ENCODE data around the gene CYTH3. TPM values are rescaled to one million over a fixed set of nuclear protein-coding genes. Genes with fewer than 3 reads are reported as not detected.

The CYTH3 gene
- total RNA-seq, 1 experiment from 2014 or later: 14.0 TPM

DNA sequence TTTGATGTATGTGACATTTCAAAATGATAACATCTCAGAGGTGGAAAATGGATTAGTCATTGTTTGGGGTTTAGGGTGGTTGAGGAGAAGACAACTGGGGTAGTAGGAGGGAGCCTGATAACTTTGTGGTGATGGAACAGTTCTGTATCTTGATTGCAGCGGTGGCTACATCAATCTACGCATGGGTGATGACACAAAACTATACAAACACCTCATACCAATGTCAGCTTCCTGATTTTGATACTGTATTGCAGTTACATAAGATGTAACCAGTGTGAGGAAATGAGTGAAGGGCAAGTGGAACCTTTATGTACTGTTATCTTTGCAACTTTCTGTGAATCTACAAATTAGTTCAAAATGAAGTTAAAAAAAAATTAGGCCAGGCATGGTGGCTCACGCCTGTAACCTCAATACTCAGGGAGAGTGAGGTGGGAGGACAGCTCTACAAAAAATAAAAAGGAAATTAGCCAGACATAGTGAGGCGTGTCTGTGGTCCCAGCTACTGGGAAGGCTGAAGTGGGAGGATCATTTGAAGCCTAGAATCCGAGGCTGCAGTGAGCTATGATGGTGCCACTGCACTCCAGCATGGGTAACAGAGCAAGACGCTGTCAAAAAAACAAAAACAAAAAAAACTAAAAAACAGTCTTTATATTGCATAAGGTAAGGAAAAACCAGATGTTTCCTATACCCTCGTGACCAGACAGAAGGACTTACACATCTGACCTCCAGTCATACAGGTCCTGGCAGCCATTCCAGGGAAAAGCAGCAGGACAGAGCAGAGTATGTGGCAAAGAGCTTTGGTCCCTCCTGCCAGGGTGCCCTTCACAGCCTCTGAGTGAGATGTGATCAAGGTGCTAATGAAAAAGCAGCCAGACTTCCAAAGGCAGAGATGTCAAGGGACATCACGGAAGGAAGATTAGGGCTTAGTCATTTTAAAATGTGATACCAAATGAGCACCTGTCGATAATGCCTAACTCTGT is 50.8 kb downstream of the CYTH3 start:
- no peaks in the 10 kb centered on the region for H3K36me3 ChIP-seq (replicated peaks; ENCODE audit: control insufficient read depth, insufficient read depth, low read length)
- DNase-seq: no peak
- H3K4me3 ChIP-seq (ENCODE audit: insufficient read depth, low read depth, low read length): no peak overlapping the region

DNA sequence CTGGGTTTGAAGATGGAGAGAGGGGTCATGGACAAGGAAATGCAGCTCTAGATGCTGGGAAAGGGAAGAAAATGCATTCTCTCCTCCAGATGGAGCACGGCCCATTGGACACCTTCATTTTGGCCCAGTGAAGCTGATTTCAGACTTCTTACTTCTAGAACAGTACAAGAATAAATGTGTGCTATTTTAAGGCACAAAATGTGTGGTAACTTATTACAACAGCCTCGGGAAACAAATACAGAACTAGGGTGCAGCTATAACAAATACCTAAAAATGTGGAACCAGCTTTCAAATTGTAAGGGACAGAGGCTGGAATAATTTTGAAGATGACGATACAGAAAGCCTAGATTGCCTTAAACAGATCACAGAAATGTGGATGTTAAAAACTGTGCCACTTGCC is 54.1 kb downstream of the CYTH3 start:
- Histone ChIP-seq H3K4me3 (ENCODE audit: insufficient read depth, low read depth, low read length) (no peak overlapping the region), H3K27me3 (ENCODE audit: control insufficient read depth, insufficient read depth, low read length) (no peaks in the 10 kb centered on the region), H3K36me3 (replicated peaks; ENCODE audit: control insufficient read depth, insufficient read depth, low read length) (no peaks in the 10 kb centered on the region)
- no peak for DNase-seq

More for the DNA sequence above, 50.8 kb downstream of the CYTH3 start:
- no peaks in the 10 kb centered on the region for H3K27me3 ChIP-seq (ENCODE audit: control insufficient read depth, insufficient read depth, low read length)

DNA sequence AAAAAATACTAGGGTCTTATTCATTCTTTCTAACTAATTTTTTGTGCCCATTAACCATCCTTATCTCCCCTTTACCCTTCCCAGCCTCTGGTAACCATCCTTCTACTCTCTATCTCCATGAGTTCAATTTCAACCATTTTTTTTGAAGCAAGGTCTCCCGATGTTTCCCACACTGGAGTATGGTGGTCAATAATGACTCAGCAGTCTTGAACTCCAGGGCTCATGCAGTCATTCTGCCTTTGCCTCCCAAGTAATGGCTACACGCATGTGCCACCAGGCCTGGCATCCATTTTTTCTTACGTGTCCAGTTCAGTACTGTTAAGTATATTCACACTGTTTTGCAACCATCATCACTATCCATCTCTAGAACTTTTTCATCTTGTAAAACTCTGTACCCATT is 60.4 kb downstream of the CYTH3 start:
- H3K4me3 ChIP-seq (ENCODE audit: insufficient read depth, low read depth, low read length): no peak overlapping the region

DNA sequence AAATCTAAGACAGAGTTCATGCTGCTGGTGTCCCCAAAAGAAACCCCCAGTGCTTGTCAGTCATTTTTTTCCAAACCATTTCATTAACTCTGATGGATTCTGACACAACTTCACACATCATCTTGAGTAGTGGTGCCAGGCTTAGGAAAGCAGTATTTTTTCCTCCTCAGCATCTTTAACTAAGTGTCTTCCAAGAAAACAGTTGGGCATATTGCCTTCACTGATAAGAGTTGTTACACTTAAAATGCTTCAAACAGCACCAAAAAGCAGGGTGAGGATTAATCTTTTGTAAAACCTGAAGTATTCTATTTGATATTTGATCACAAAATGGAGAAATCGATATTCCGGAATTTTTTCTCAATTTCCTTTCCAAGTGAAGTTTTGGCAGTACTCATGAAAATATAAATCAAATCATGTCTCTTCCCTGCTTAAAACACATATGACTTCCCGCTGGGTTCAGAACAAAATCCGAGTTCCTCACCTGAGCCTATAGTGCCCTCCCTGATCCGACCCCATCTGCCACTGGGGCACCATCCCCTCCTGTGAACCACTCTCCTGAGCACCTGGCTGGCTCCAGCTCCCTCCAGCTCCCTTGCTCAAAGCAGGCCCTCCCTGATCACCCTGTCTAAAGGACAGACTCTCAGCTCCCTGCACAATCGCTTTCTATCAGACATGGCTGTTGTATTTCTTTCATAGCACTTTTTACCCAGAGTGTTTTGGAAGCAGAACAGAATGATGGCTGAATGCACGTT is 61.6 kb downstream of the CYTH3 start:
- peak; percentile 40 for DNase-seq
- Histone ChIP-seq H3K27me3 (ENCODE audit: control insufficient read depth, insufficient read depth, low read length) (no peaks in the 10 kb centered on the region), H3K4me3 (ENCODE audit: insufficient read depth, low read depth, low read length) (no peak overlapping the region), H3K36me3 (replicated peaks; ENCODE audit: control insufficient read depth, insufficient read depth, low read length) (no peaks in the 10 kb centered on the region)

More for the DNA sequence above, 60.4 kb downstream of the CYTH3 start:
- H3K27me3 ChIP-seq (ENCODE audit: control insufficient read depth, insufficient read depth, low read length): no peaks in the 10 kb centered on the region
- peak; percentile 7 for DNase-seq
- H3K36me3 ChIP-seq (replicated peaks; ENCODE audit: control insufficient read depth, insufficient read depth, low read length): no peaks in the 10 kb centered on the region

DNA sequence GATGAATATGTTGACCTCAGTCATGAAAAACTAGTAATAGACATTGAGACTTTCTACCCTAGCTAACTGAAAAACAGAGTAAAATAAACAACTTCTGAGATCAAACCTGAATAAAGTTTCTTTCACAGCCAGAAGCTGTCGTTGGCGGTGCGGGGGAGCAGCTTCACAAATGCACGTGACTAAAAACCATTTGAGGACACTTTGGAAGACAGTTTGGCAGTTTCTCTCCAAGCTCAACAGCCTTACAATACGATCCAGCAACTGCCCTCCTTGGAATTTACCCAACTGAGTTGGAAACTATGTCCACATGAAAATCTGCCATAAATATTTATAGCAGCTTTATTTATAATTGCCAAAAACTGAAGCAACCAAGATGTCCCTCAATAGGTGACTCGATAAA is 63.1 kb downstream of the CYTH3 start:
- Histone ChIP-seq H3K4me3 (ENCODE audit: insufficient read depth, low read depth, low read length) (no peak overlapping the region), H3K36me3 (replicated peaks; ENCODE audit: control insufficient read depth, insufficient read depth, low read length) (no peaks in the 10 kb centered on the region), H3K27me3 (ENCODE audit: control insufficient read depth, insufficient read depth, low read length) (no peaks in the 10 kb centered on the region)
- DNase-seq: no peak

DNA sequence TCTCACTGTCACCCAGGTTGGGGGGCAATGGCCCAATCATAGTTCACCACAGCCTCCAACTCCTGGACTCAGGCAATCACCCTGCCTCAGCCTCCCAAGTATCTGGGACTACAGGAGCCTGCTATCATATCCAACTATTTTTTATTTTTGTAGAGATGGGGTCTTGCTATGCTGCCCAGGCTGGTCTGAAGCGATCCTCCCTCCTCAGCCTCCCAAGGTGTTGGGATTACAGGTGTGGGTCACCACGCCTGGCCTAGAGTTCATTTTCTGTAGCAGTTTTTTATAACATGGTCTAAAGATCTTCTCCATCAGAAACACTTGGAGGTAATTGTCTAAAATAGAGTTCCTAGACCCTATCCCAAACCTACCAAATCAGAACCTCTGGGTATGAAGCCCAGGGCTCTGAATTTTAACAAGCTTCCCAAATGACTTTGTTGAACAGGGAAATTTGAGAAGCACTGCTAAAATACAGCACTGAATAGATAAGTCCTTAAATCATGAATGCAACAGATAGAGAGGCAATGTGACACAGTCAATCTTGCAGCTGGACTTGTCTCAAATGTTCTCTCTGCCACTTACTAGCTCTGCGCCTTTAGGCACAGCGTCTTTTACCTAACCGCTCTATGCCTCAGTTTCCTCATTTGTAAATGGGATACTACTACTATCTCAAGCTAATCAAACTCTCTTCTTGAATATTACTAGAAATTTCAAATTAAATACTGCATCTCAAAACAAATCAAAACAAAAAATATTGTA is 63.7 kb downstream of the CYTH3 start:
- DNase-seq: no peak
- Histone ChIP-seq H3K27me3 (ENCODE audit: control insufficient read depth, insufficient read depth, low read length) (no peaks in the 10 kb centered on the region), H3K4me3 (ENCODE audit: insufficient read depth, low read depth, low read length) (no peak overlapping the region), H3K36me3 (replicated peaks; ENCODE audit: control insufficient read depth, insufficient read depth, low read length) (no peaks in the 10 kb centered on the region)

DNA sequence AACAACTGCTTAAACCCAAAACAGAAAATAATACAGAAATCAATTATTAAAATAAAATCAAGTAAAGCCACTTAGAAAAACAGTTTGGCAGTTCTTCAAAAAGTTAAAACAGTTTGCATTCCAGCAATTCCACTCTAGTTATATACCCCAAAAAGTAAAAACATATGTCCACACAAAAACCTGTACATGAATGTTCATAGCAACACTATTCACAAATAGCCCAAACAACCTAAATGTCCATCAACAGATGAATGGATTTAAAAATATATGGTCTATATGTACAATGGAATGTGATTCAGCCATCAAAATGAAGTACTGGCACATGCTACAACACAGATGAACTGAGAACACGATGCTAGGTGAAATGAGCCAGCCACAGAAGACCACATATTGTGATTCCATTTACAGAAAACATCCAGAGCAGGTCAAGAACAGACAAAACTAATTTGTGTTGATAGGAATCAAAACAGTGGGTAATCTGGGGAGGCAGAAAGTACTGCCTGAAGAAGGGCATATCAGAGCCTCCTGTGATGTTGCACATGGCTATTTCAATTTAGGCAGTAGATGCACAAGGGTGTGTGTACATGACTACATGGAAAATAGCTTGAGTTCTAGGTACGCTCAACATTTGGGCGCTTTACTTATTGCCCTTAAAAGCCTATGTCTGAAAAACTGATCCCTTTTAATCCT is 66.3 kb downstream of the CYTH3 start:
- Histone ChIP-seq H3K27me3 (ENCODE audit: control insufficient read depth, insufficient read depth, low read length) (no peaks in the 10 kb centered on the region), H3K4me3 (ENCODE audit: insufficient read depth, low read depth, low read length) (no peak overlapping the region), H3K36me3 (replicated peaks; ENCODE audit: control insufficient read depth, insufficient read depth, low read length) (no peaks in the 10 kb centered on the region)
- peak; percentile 1 for DNase-seq

DNA sequence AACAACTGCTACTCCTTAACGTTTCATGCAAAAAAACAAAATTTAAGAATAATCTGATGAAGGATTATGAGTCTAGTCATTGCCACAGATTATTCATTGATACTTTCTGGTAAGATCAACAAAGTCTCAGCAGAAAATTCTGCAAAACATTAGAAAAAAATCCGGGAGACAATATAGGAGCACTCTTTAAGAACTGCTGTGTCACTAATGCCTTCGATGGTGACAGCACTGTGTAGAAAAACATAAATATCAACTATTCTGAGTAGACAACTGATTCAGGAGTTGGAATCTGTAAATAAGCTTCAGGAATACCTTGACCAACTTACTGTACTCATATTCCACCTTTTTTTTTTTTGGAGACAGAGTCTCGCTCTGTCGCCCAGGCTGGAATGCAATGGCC is 69.0 kb downstream of the CYTH3 start:
- Histone ChIP-seq H3K4me3 (ENCODE audit: insufficient read depth, low read depth, low read length) (no peak overlapping the region), H3K27me3 (ENCODE audit: control insufficient read depth, insufficient read depth, low read length) (no peaks in the 10 kb centered on the region), H3K36me3 (replicated peaks; ENCODE audit: control insufficient read depth, insufficient read depth, low read length) (no peaks in the 10 kb centered on the region)
- DNase-seq: peak; percentile 1

DNA sequence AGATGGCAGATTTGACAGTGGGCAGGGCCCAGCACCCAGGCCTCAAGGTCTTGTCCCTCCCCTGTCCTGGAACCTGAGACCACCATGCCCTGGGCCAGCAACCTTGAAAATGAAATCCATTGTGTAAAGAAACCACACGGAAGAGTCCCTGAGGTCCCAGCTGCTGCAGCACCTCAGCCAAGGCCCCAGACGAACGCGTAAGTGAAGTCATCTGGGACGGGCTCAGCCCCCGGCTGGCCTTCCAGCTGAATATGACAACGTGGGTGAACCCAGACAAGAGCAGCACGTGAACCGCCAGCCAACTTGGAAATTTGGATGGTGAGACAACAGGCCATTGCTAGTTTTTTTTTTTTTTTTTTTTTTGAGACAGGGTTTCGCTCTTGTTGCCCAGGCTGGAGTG is 70.3 kb downstream of the CYTH3 start:
- Histone ChIP-seq H3K4me3 (ENCODE audit: insufficient read depth, low read depth, low read length) (no peak overlapping the region), H3K27me3 (ENCODE audit: control insufficient read depth, insufficient read depth, low read length) (no peaks in the 10 kb centered on the region), H3K36me3 (replicated peaks; ENCODE audit: control insufficient read depth, insufficient read depth, low read length) (no peaks in the 10 kb centered on the region)
- DNase-seq: no peak

DNA sequence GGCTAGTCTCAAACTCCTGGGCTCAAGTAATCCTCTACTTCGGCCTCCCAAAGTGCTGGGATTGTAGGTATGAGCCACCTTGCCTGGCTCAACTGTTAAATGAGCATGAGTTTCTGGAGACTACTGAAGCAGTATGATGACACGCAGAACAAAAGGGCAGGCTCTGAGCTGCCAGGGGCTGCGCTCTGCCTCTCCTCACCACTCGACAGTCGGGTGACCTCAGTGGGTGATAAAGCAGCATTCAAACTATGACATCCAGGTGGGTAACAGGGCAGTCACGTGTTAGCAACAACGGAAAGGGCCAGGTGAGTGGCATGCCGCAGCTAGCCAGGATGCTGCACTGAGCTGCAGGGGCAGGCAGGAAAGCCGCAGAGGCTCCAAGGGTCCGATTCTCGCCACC is 71.5 kb downstream of the CYTH3 start:
- peak; percentile 9 for DNase-seq
- no peak overlapping the region for H3K4me3 ChIP-seq (ENCODE audit: insufficient read depth, low read depth, low read length)

DNA sequence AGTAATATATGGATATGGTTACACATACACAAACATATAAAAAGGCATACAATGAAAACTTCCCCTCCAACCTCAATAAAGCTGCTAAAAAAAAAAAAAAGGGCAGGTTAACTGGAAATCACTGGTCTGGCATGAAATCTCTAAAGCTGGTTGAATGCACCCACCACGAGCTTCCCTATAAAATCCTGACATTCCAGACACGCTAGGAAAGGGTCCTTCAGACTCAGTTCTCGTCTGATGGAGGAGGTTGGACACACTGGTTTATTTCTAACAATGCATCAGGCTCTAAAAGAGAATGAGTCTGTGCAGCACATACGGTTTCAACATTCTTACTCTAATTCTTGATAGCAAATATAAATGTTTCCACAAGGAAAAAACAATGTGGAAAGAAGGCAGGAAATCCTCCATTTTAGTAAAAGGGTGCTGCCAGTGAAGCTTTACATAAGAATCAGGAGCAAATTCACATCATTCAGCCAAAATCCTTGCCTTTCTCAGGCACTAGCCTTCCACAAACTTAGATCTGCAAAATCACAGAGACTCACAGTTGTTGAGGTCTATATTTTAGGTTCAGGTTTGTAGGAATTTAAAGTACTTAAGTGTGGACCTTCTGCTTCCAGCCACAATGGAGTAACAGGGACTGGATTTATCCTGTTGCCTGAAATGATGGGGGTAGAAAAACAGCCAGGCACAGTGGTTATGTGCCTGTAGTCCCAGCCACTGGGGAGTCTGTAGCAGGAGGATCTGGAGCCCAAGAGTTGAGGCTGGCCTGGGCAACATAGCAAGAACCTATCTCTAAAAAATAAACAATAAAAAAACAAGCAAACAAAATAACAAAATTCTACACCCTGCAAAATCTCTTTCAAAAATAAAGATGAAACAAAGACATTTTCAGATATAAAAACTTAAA is 73.5 kb downstream of the CYTH3 start:
- Histone ChIP-seq H3K36me3 (replicated peaks; ENCODE audit: control insufficient read depth, insufficient read depth, low read length) (no peaks in the 10 kb centered on the region), H3K4me3 (ENCODE audit: insufficient read depth, low read depth, low read length) (no peak overlapping the region), H3K27me3 (ENCODE audit: control insufficient read depth, insufficient read depth, low read length) (no peaks in the 10 kb centered on the region)
- no peak for DNase-seq

More for the DNA sequence above, 71.5 kb downstream of the CYTH3 start:
- Histone ChIP-seq H3K27me3 (ENCODE audit: control insufficient read depth, insufficient read depth, low read length) (no peaks in the 10 kb centered on the region), H3K36me3 (replicated peaks; ENCODE audit: control insufficient read depth, insufficient read depth, low read length) (no peaks in the 10 kb centered on the region)

DNA sequence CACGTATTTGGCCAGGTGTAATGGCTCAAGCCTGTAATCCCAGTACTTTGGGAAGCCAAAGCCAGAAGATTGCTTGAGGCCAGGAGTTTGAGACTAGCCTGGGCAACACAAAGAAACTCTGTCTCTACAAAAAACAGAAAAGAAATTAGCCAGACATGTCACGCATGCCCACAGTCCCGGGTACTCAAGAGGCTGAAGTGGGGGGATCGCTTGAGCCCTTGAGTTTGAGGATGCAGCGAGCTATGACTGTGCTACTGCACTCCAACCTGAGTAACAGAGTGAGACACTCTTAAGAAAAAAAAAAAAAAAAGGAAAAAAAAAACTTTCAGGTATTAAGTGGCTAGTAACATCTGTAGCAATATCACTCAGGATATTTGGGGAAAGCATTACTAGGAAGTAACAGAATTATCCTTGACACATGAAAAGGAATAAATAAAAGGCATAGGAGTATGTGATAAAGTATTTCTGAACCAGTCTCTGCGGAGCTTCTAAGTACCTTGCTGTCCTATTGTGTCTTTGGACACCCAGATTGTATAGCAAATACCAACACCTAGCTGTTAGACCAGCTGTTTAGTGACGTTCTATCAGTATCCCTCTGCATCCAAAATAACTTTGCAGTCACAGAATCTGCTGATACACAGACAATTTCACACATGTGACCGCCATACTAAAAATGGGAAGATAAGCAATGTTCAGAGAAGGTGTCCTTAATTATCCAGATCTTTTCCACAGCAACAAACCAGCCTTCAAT is 74.4 kb downstream of the CYTH3 start:
- Histone ChIP-seq H3K27me3 (ENCODE audit: control insufficient read depth, insufficient read depth, low read length) (no peaks in the 10 kb centered on the region), H3K4me3 (ENCODE audit: insufficient read depth, low read depth, low read length) (no peak overlapping the region), H3K36me3 (replicated peaks; ENCODE audit: control insufficient read depth, insufficient read depth, low read length) (no peaks in the 10 kb centered on the region)
- no peak for DNase-seq

DNA sequence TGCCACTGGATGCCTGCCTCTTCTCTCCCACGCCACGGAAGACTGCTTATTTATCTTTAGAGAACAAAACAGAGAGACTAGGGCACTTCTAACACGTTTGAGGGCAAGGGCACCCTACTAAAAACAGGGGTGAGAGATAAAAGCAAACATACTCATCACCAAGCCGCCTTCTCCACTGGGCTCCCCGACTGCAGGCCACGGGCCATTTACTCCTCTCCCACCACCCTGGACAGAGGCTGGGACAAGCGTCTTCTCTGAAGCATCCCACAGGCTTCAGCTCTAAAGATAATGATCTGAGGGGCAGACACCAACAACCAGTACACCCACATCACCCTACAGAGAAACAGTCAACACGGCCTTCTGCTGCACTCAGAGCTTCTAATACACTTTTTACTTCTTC is 78.7 kb downstream of the CYTH3 start:
- H3K27me3 ChIP-seq (ENCODE audit: control insufficient read depth, insufficient read depth, low read length): no peaks in the 10 kb centered on the region

More for the DNA sequence above, 78.7 kb downstream of the CYTH3 start:
- no peak for DNase-seq
- no peaks in the 10 kb centered on the region for H3K36me3 ChIP-seq (replicated peaks; ENCODE audit: control insufficient read depth, insufficient read depth, low read length)
- no peak overlapping the region for H3K4me3 ChIP-seq (ENCODE audit: insufficient read depth, low read depth, low read length)
